Cardiac ventricle fibroblast (primary cell): ENCODE results near the gene TMEM255B. TPM values are rescaled to one million over a fixed set of nuclear protein-coding genes. Genes with fewer than 3 reads are reported as not detected.

Source experiments
- total RNA-seq: library from RNA; depleted of rRNA; stranded (reverse); fragments of >200 nt; gene quantifications from 2 replicates; pipeline ENCODE4 v1.2.3, GENCODE V29; 2015

TMEM255B gene
- total RNA-seq: under 0.01 TPM in 1 of 2 replicates, not detected in the other

DNA sequence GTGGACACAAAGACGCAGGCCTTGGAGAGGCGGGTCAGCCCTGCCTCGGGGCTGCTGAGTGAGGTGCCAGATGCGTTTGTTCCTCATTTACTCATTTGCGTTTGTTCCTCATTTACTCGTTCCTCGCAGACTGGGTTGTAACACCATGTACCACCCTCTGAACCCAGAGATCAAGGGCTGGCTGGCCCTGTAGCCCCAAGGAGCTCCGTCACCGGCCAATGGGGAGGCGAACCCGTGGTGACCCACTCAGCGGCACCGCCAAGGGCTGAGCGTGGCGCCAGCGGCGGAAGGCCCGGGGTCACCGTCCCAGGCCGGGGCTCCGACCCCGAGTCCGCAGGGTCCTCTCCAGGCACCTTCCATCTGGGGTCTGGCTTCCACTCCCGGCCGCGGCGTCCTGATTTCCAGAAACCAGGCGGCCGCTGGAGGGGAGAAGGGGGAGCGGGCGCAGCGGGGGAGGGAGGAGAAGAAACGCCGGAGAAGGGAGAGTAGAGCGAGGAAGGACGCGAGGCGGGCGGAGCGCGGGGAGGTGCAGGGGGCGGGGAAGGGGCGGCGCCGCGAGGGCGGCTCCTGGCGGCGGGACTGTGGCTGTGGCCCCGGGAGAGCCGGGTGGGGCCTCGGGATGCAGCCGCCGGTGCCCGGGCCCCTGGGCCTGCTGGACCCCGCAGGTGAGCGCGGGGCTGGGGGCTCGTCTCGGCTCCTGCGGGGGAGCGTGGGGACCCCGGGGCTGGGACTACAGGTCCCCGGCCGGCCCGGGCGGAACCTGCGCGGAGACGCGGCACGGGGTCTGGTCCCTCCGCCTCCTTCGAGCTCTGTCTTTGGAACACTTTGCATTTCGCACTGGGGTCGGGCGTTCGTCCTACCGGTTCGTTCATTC lies at the start of gene TMEM255B:
TSS of gene TMEM255B (plus strand) at position 576 of the 874 bp plus-strand sequence. CDS start at position 620, 44 bp downstream.

DNA sequence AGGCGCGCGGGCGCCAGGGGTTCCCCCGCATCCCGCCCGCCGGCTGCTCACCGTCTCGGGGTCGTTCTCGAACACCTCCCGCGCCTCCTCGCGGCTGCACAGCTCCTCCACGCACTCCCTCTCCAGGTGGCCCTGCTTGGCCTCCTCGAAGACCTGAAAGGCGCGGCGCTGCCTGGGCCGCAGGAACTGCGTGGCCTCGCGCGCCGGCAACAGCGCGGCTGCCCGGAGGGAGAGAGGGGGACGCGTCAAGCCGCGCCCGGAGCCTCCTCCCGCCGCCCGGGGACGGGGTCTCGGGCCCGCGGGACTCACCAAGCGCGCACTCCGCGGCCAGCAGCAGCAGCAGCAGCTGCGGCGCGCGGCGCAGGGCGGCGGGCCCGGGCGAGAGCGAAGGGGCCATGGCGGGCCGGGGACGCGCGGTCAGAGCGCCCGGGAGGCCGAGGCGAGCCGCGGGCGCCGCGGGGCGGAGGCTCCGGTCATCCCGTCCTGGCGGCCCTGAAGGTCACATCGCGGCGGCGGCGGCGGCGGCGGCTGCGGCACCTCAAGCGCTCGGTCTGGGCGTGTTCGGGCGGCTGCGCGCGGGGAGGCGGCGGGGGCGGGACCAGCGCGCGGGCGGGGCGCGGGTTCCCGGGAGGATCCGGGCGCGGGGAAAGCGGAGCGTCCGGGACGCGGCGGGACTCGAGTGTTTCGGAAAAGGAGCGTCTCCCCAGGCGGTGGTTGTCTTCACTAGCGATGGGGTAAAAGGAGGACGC lies 104.7 kb downstream of the TMEM255B start, which contains the start of gene GAS6:
TSS of gene GAS6 (minus strand) at position 553 of the 749 bp plus-strand sequence. CDS start at position 397, 156 bp downstream.

Other genes starting within 250 kb of the TMEM255B start
- 41.6 and 62.7 TPM in 2 replicates for gene TFDP1, start 174.5 kb upstream of the TMEM255B start, total RNA-seq
- not detected in 2 replicates for gene ATP4B, start 101.0 kb upstream of the TMEM255B start, total RNA-seq
- not detected in 2 replicates for gene GRK1, start 92.0 kb upstream of the TMEM255B start, total RNA-seq
- gene GAS6, start 104.8 kb downstream of the TMEM255B start, total RNA-seq: 85.5 and 89.2 TPM in 2 replicates
- gene C13orf46, start 214.8 kb downstream of the TMEM255B start, total RNA-seq: 0.15 TPM in 1 of 2 replicates, not detected in the other